ENCODE data around the gene HEBP2.

- no peak for TF ChIP-seq CTCF (IDR thresholded peaks at IDR 0.05; ENCODE audit: borderline replicate concordance, extremely low read depth, low read length, poor library complexity, severe bottlenecking)
- no peak for TF ChIP-seq EZH2 (IDR thresholded peaks at IDR 0.05; ENCODE audit: borderline replicate concordance, low read depth, low read length, severe bottlenecking)
Measured at GRCh38 chr6:138374815-138375214, 29.2 kb upstream of the HEBP2 start.

Measured in DND-41 (cell line).